HG03045 (cell line): ENCODE results near the gene PARD3.
"Not testable (repeated sequence)": the region's sequence is repeated elsewhere in the genome, so short reads cannot be mapped to it uniquely, and the experiment has no call there.

Experiments used
- ATAC-seq: cut with Tn5 transposase; IDR thresholded peaks from one replicate; pipeline ENCODE4 v1.9.1; 2021; ENCODE audit warnings: mild to moderate bottlenecking, moderate library complexity; ENCODE audit not compliant: unreplicated experiment

PARD3 gene

GRCh38 chr10:34719328-34719727 lies 95.8 kb downstream of the PARD3 start:
- no peak for ATAC-seq

GRCh38 chr10:34717429-34717828 lies 97.7 kb downstream of the PARD3 start:
- no peak for ATAC-seq

GRCh38 chr10:34716958-34717357 lies 98.1 kb downstream of the PARD3 start:
- ATAC-seq = no peak

GRCh38 chr10:34716234-34716633 lies 98.9 kb downstream of the PARD3 start:
- no peak for ATAC-seq

GRCh38 chr10:34715511-34716187 lies 99.4 kb downstream of the PARD3 start:
- no peak for ATAC-seq

- no peak for ATAC-seq
Observed at GRCh38 chr10:34713875-34714274, 101.2 kb downstream of the PARD3 start.

GRCh38 chr10:34711500-34711899 lies 103.6 kb downstream of the PARD3 start:
- ATAC-seq = no peak

GRCh38 chr10:34710391-34710751 lies 104.7 kb downstream of the PARD3 start:
- ATAC-seq = no peak

- ATAC-seq = no peak
Observed at GRCh38 chr10:34709637-34710390, 105.3 kb downstream of the PARD3 start.

GRCh38 chr10:34707656-34708055 lies 107.4 kb downstream of the PARD3 start:
- no peak for ATAC-seq

GRCh38 chr10:34706992-34707391 lies 108.1 kb downstream of the PARD3 start:
- not testable (repeated sequence) for ATAC-seq

GRCh38 chr10:34706147-34706546 lies 108.9 kb downstream of the PARD3 start:
- ATAC-seq = no peak

- ATAC-seq = no peak
Observed at GRCh38 chr10:34705563-34705962, 109.5 kb downstream of the PARD3 start.

GRCh38 chr10:34704526-34705184 lies 110.4 kb downstream of the PARD3 start:
- no peak for ATAC-seq

- ATAC-seq = no peak
Observed at GRCh38 chr10:34702982-34703381, 112.1 kb downstream of the PARD3 start.

GRCh38 chr10:34702093-34702937 lies 112.8 kb downstream of the PARD3 start:
- no peak for ATAC-seq

- ATAC-seq = no peak
Observed at GRCh38 chr10:34701194-34701593, 113.9 kb downstream of the PARD3 start.

- ATAC-seq = not testable (repeated sequence)
Observed at GRCh38 chr10:34700752-34701151, 114.3 kb downstream of the PARD3 start.

GRCh38 chr10:34699904-34700517 lies 115.1 kb downstream of the PARD3 start:
- no peak for ATAC-seq

- ATAC-seq = no peak
Observed at GRCh38 chr10:34698979-34699378, 116.1 kb downstream of the PARD3 start.
